ENCODE data around the gene SETBP1.

DNA sequence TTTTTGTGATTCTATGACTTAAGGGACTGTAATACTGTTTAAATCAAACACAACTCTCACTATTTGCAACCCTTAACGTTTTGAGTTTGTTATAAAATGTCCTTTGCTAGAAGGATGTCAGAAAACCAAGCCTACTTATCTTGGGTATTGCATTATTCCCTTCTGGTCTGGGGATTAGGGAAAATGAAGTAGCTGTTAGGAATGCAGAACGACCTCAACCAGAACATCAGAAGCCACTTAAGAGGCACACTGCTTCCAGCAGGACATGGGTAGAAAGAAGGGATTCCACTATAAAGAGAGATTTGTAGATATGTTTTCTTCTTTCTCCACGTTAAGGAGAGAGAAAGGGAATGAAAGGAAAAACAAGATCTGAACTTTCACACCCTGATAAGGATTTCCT, 101.2 kb downstream of the SETBP1 start:
- TF ChIP-seq FOXJ3 (CRISPR knock-in tag; IDR thresholded peaks at IDR 0.05; ENCODE audit: borderline replicate concordance) (no peak), TCF7 (CRISPR knock-in tag; IDR thresholded peaks at IDR 0.05; ENCODE audit: low read depth) (no peak), NFATC4 (CRISPR knock-in tag; IDR thresholded peaks at IDR 0.05) (no peak), ETV6 (CRISPR knock-in tag; IDR thresholded peaks at IDR 0.05) (no peak), ZNF671 (CRISPR knock-in tag; IDR thresholded peaks at IDR 0.05) (no peak), ATF1 (CRISPR knock-in tag; IDR thresholded peaks at IDR 0.05) (no peak), RELA (CRISPR knock-in tag; IDR thresholded peaks at IDR 0.05; ENCODE audit: borderline replicate concordance) (no peak)
- TF ChIP-seq, protein P1, sequence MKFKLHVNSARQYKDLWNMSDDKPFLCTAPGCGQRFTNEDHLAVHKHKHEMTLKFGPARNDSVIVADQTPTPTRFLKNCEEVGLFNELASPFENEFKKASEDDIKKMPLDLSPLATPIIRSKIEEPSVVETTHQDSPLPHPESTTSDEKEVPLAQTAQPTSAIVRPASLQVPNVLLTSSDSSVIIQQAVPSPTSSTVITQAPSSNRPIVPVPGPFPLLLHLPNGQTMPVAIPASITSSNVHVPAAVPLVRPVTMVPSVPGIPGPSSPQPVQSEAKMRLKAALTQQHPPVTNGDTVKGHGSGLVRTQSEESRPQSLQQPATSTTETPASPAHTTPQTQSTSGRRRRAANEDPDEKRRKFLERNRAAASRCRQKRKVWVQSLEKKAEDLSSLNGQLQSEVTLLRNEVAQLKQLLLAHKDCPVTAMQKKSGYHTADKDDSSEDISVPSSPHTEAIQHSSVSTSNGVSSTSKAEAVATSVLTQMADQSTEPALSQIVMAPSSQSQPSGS (CRISPR knock-in tag; IDR thresholded peaks at IDR 0.05; ENCODE audit: borderline replicate concordance, low read depth): no peak
- TF ChIP-seq, protein P2, sequence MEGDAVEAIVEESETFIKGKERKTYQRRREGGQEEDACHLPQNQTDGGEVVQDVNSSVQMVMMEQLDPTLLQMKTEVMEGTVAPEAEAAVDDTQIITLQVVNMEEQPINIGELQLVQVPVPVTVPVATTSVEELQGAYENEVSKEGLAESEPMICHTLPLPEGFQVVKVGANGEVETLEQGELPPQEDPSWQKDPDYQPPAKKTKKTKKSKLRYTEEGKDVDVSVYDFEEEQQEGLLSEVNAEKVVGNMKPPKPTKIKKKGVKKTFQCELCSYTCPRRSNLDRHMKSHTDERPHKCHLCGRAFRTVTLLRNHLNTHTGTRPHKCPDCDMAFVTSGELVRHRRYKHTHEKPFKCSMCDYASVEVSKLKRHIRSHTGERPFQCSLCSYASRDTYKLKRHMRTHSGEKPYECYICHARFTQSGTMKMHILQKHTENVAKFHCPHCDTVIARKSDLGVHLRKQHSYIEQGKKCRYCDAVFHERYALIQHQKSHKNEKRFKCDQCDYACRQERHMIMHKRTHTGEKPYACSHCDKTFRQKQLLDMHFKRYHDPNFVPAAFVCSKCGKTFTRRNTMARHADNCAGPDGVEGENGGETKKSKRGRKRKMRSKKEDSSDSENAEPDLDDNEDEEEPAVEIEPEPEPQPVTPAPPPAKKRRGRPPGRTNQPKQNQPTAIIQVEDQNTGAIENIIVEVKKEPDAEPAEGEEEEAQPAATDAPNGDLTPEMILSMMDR (IDR thresholded peaks at IDR 0.05): no peak
